Gastroesophageal sphincter (tissue), 4 donors: ENCODE measurements around the gene PRKG1. TPM values are rescaled to one million over a fixed set of nuclear protein-coding genes. Genes with fewer than 3 reads are reported as not detected.

Experiments
- ATAC-seq: fragments of 150-250 bp; one replicate; pipeline ENCODE4 v1.9.1; 2016; ENCODE audit warnings: mild to moderate bottlenecking, moderate library complexity
- H3K27ac ChIP-seq, 4 donors: fragments of 200-600 bp; sonication (generic) in 3 of 4; 1 replicate in 3 of 4; 2 replicates in 1 of 4; pipeline ENCODE4 v1.5.1; 2016 to 2019
- H3K27me3 ChIP-seq: fragments of 200-600 bp; sonication (generic); one replicate; pipeline ENCODE4 v1.5.1; 2019
- H3K36me3 ChIP-seq, 2 donors: fragments of 200-600 bp; sonication (generic); one replicate each; pipeline ENCODE4 v1.5.1; 2019; ENCODE audit warnings: control low read depth in 1 of 2
- H3K4me1 ChIP-seq, 3 donors: fragments of 200-600 bp; sonication (generic); 1 replicate in 2 of 3; 2 replicates in 1 of 3; pipeline ENCODE4 v1.5.1; 2016 to 2019; ENCODE audit warnings: control low read depth in 2 of 3
- H3K4me3 ChIP-seq, 2 donors: fragments of 200-600 bp; sonication (generic); one replicate each; pipeline ENCODE4 v1.5.1; 2019; ENCODE audit warnings: mild to moderate bottlenecking in 1 of 2, moderate library complexity in 1 of 2
- H3K9me3 ChIP-seq, 3 donors: fragments of 200-600 bp; sonication (generic); one replicate each; pipeline ENCODE4 v1.5.1; 2017 to 2019; ENCODE audit warnings: control low read depth in 2 of 3
- CTCF ChIP-seq, 4 experiments: fragments of 200-600 bp in 2 of 4; fragments of 450-650 bp in 2 of 4; sonication (generic) in 1 of 4; IDR thresholded peaks; one replicate each; pipeline ENCODE4 v1.5.1; 2017 to 2019; ENCODE audit warnings: antibody characterized with exemption in 4 of 4, mild to moderate bottlenecking in 2 of 4, moderate library complexity in 2 of 4
- EP300 ChIP-seq: sonication (generic); formaldehyde crosslinking; IDR thresholded peaks from one replicate; pipeline ENCODE4 v1.6.1; 2017; ENCODE audit warnings: antibody characterized with exemption, mild to moderate bottlenecking
- POLR2A ChIP-seq, 2 donors: fragments of 450-650 bp; IDR thresholded peaks; one replicate each; pipeline ENCODE4 v1.6.1; 2017; ENCODE audit warnings: antibody characterized with exemption in 2 of 2, mild to moderate bottlenecking in 2 of 2, moderate library complexity in 1 of 2
- POLR2AphosphoS5 ChIP-seq: sonication (generic); formaldehyde crosslinking; IDR thresholded peaks from one replicate; pipeline ENCODE4 v1.6.1; 2017; ENCODE audit warnings: antibody characterized with exemption
- WGBS, 2 donors: methylation state at CpG; one replicate each; pipeline ENCODE4 v1.1.5; 2018; ENCODE audit warnings: low coverage in 1 of 2; 5-methylcytosine and 5-hydroxymethylcytosine counted together
- total RNA-seq, 4 donors: library from RNA; depleted of rRNA; stranded (reverse); fragments of >200 nt; gene quantifications; one replicate each; pipeline ENCODE4 v1.1.0, GENCODE V29; 2016

Gene PRKG1
- total RNA-seq, 4 donors from 2014 or later = 27.5 to 73.2 (median 39.2) TPM

GRCh38 chr10:51423121-51423452 is 348.8 kb downstream of the PRKG1 start:
- Histone ChIP-seq H3K36me3 (no peaks in the 10 kb centered on the region), H3K9me3 (no peaks in the 10 kb centered on the region), H3K27me3 (no peaks in the 10 kb centered on the region), H3K4me1 (peaks cover 0 to 14% (median 0%) of the 10 kb centered on the region in 3 donors), H3K4me3 (no peak overlapping the region), H3K27ac (peak overlapping the region in 1 of 4 donors; percentile 59)
- ATAC-seq = no peak
- WGBS, 2 donors = 62 to 75% methylated on average over 4 of the region's 4 CpGs
- no peak for TF ChIP-seq POLR2AphosphoS5
- TF ChIP-seq CTCF (IDR thresholded peaks at IDR 0.05) = no peak
- TF ChIP-seq EP300 = no peak
- TF ChIP-seq POLR2A (IDR thresholded peaks at IDR 0.05) = no peak

GRCh38 chr10:51425431-51425830 is 351.1 kb downstream of the PRKG1 start:
- TF ChIP-seq CTCF (IDR thresholded peaks at IDR 0.05) = no peak
- no peak for ATAC-seq
- no peak overlapping the region for H3K27ac ChIP-seq

GRCh38 chr10:51427758-51428157 is 353.5 kb downstream of the PRKG1 start:
- H3K27me3 ChIP-seq = no peaks in the 10 kb centered on the region
- H3K27ac ChIP-seq = no peak overlapping the region
- H3K9me3 ChIP-seq = no peaks in the 10 kb centered on the region
- no peak for ATAC-seq
- H3K36me3 ChIP-seq = no peaks in the 10 kb centered on the region
- H3K4me1 ChIP-seq = peaks cover 0 to 1% (median 0%) of the 10 kb centered on the region in 3 donors
- WGBS, 2 donors = 100% methylated on average over 2 of the region's 2 CpGs
- TF ChIP-seq CTCF (IDR thresholded peaks at IDR 0.05) = no peak
- no peak for TF ChIP-seq POLR2A (IDR thresholded peaks at IDR 0.05)
- TF ChIP-seq EP300 = no peak
- no peak for TF ChIP-seq POLR2AphosphoS5
- H3K4me3 ChIP-seq = no peak overlapping the region

More at GRCh38 chr10:51425431-51425830, 351.1 kb downstream of the PRKG1 start:
- 41 to 57% methylated on average over 1 to 3 of the region's 3 CpGs for WGBS, 2 donors
- peaks cover 0 to 14% (median 0%) of the 10 kb centered on the region in 3 donors for H3K4me1 ChIP-seq
- no peak overlapping the region for H3K4me3 ChIP-seq
- no peaks in the 10 kb centered on the region for H3K27me3 ChIP-seq
- no peaks in the 10 kb centered on the region for H3K36me3 ChIP-seq
- H3K9me3 ChIP-seq = no peaks in the 10 kb centered on the region

- TF ChIP-seq POLR2A (IDR thresholded peaks at IDR 0.05) = no peak
- TF ChIP-seq EP300 = no peak
- TF ChIP-seq CTCF (IDR thresholded peaks at IDR 0.05) = no peak
- TF ChIP-seq POLR2AphosphoS5 = no peak
- Histone ChIP-seq H3K9me3 (no peaks in the 10 kb centered on the region), H3K4me1 (peaks cover 0 to 13% (median 0%) of the 10 kb centered on the region in 3 donors), H3K36me3 (no peaks in the 10 kb centered on the region), H3K4me3 (no peak overlapping the region), H3K27ac (no peak overlapping the region), H3K27me3 (no peaks in the 10 kb centered on the region)
- WGBS, 2 donors = 20 to 50% methylated on average over 1 of the region's 1 CpG
- ATAC-seq = no peak
These were observed 356.2 kb downstream of the PRKG1 start for GRCh38 chr10:51430506-51430905.

- Histone ChIP-seq H3K4me3 (no peak overlapping the region), H3K36me3 (no peaks in the 10 kb centered on the region), H3K4me1 (peaks cover 0 to 24% (median 0%) of the 10 kb centered on the region in 3 donors), H3K9me3 (no peaks in the 10 kb centered on the region), H3K27ac (no peak overlapping the region), H3K27me3 (no peaks in the 10 kb centered on the region)
- TF ChIP-seq EP300 = no peak
- TF ChIP-seq POLR2AphosphoS5 = no peak
- no peak for ATAC-seq
- WGBS, 2 donors = 66 to 70% methylated on average over 3 to 4 of the region's 4 CpGs
These were observed 359.7 kb downstream of the PRKG1 start for GRCh38 chr10:51433949-51434475.
